Neuronal stem cell (in vitro differentiated cells): ENCODE measurements around the gene TAF4.

Source experiments
- DNase-seq: peaks from one replicate; pipeline ENCODE4 v3.0.0-alpha.2; 2013; ENCODE audit warnings: low spot score
- H2AFZ ChIP-seq: one replicate; pipeline ENCODE4 v1.6.1; 2013; ENCODE audit warnings: mild to moderate bottlenecking, low read length, inconsistent platforms
- H2AK5ac ChIP-seq: 2 replicates; pipeline ENCODE4 v1.6.1; 2013; ENCODE audit warnings: low read depth, mild to moderate bottlenecking, inconsistent platforms, low read length, moderate library complexity, mixed read lengths
- H2BK120ac ChIP-seq: 2 replicates; pipeline ENCODE4 v1.6.1; 2013; ENCODE audit warnings: low read depth, mild to moderate bottlenecking, inconsistent platforms, low read length, moderate library complexity, mixed read lengths
- H2BK12ac ChIP-seq: one replicate; pipeline ENCODE4 v1.6.1; 2013; ENCODE audit warnings: low read length, inconsistent platforms
- H2BK15ac ChIP-seq: 2 replicates; pipeline ENCODE4 v1.6.1; 2013; ENCODE audit warnings: mild to moderate bottlenecking, low read length, inconsistent platforms, mixed read lengths
- H2BK5ac ChIP-seq: one replicate; pipeline ENCODE4 v1.6.1; 2013; ENCODE audit warnings: inconsistent platforms, mild to moderate bottlenecking, low read length, moderate library complexity
- H3K14ac ChIP-seq: one replicate; pipeline ENCODE4 v1.6.1; 2013; ENCODE audit warnings: low read length, inconsistent platforms
- H3K18ac ChIP-seq: 2 replicates; pipeline ENCODE4 v1.6.1; 2013; ENCODE audit warnings: low read length, inconsistent platforms
- H3K23ac ChIP-seq: 2 replicates; pipeline ENCODE4 v1.6.1; 2013; ENCODE audit warnings: low read depth, mild to moderate bottlenecking, mixed read lengths, low read length, inconsistent platforms; ENCODE audit not compliant: poor library complexity
- H3K27ac ChIP-seq: replicated peaks from 3 replicates; pipeline ENCODE4 v1.5.1; 2013; ENCODE audit warnings: low read length, inconsistent platforms
- H3K27me3 ChIP-seq, 3 experiments: 2 replicates each; pipeline ENCODE4 v1.6.1; 2013; ENCODE audit warnings: low read length in 3 of 3, mild to moderate bottlenecking in 2 of 3, inconsistent platforms in 1 of 3, low read depth in 1 of 3, mixed read lengths in 1 of 3, moderate library complexity in 1 of 3; ENCODE audit not compliant: control insufficient read depth in 3 of 3, insufficient read depth in 3 of 3
- H3K36me3 ChIP-seq, 2 donors: replicated peaks in 1 of 2; 2 replicates each; pipeline ENCODE4 v1.6.1; 2013; ENCODE audit warnings: low read length in 2 of 2; ENCODE audit not compliant: control insufficient read depth in 2 of 2, insufficient read depth in 2 of 2
- H3K4ac ChIP-seq: 2 replicates; pipeline ENCODE4 v1.6.1; 2013; ENCODE audit warnings: inconsistent platforms, mild to moderate bottlenecking, low read length, moderate library complexity
- H3K4me1 ChIP-seq, 2 donors: 1 replicate in 1 of 2; 2 replicates in 1 of 2; pipeline ENCODE4 v1.6.1; 2013; ENCODE audit warnings: low read length in 2 of 2, low read depth in 1 of 2; ENCODE audit not compliant: control insufficient read depth in 2 of 2, insufficient read depth in 1 of 2
- H3K4me2 ChIP-seq: one replicate; pipeline ENCODE4 v1.6.1; 2013; ENCODE audit warnings: mild to moderate bottlenecking, low read length, inconsistent platforms; ENCODE audit not compliant: insufficient read depth, poor library complexity, severe bottlenecking
- H3K4me3 ChIP-seq, 2 donors: 2 replicates each; pipeline ENCODE4 v1.5.1; 2013; ENCODE audit warnings: low read length in 2 of 2, mild to moderate bottlenecking in 2 of 2, inconsistent platforms in 1 of 2, moderate library complexity in 1 of 2
- H3K79me1 ChIP-seq: one replicate; pipeline ENCODE4 v1.6.1; 2013; ENCODE audit warnings: low read depth, mild to moderate bottlenecking, inconsistent platforms, low read length, moderate library complexity
- H3K9ac ChIP-seq: one replicate; pipeline ENCODE4 v1.6.1; 2013; ENCODE audit warnings: mild to moderate bottlenecking, low read depth, low read length, inconsistent platforms; ENCODE audit not compliant: poor library complexity
- H3K9me3 ChIP-seq, 2 donors: replicated peaks in 1 of 2; 2 replicates each; pipeline versions ENCODE3 to v1.6.1; 2013; ENCODE audit warnings: low read length in 2 of 2, mild to moderate bottlenecking in 2 of 2, inconsistent platforms in 1 of 2, low read depth in 1 of 2, mixed read lengths in 1 of 2, moderate library complexity in 1 of 2; ENCODE audit not compliant: control insufficient read depth in 2 of 2, insufficient read depth in 1 of 2
- H4K8ac ChIP-seq: one replicate; pipeline ENCODE4 v1.6.1; 2013; ENCODE audit warnings: low read depth, mild to moderate bottlenecking, inconsistent platforms, low read length, moderate library complexity
- H4K91ac ChIP-seq: one replicate; pipeline ENCODE4 v1.6.1; 2013; ENCODE audit warnings: low read length, low read depth, mild to moderate bottlenecking, inconsistent platforms; ENCODE audit not compliant: poor library complexity
- WGBS, 2 donors: extraction: QIAGEN DNeasy Blood & Tissue Kit; methylation state at CpG; one replicate each; pipeline ENCODE4 v1.1.7; 2013; ENCODE audit warnings: missing lambda C conversion rate in 2 of 2, mixed read lengths in 1 of 2; ENCODE audit not compliant: insufficient read length in 2 of 2, insufficient replicate concordance in 1 of 2; ENCODE audit errors: extremely low coverage in 2 of 2; 5-methylcytosine and 5-hydroxymethylcytosine counted together

Gene TAF4

GRCh38 chr20:61963149-61963548 is 102.5 kb downstream of the TAF4 start:
- H3K18ac ChIP-seq = no peak overlapping the region
- H3K4me3 ChIP-seq = no peak overlapping the region
- no peak overlapping the region for H2AK5ac ChIP-seq
- H2BK12ac ChIP-seq = no peak overlapping the region
- no peak overlapping the region for H3K27ac ChIP-seq
- no peak overlapping the region for H4K91ac ChIP-seq
- no peaks in the 10 kb centered on the region for H3K79me1 ChIP-seq
- no peak overlapping the region for H3K14ac ChIP-seq
- no peaks in the 10 kb centered on the region for H3K9me3 ChIP-seq
- no peak overlapping the region for H2BK120ac ChIP-seq
- H3K4ac ChIP-seq = no peak overlapping the region
- no peak overlapping the region for H2BK5ac ChIP-seq
- no peak overlapping the region for H2BK15ac ChIP-seq
- H3K4me2 ChIP-seq = no peak overlapping the region
- no peak overlapping the region for H3K23ac ChIP-seq
- H3K27me3 ChIP-seq = peaks cover 0 to 6% (median 0%) of the 10 kb centered on the region in 3 experiments
- H3K4me1 ChIP-seq = peaks cover 0 to 2% of the 10 kb centered on the region in 2 donors
- no CpG with 5 or more reads among the region's 9 CpGs for WGBS, 2 donors
- H2AFZ ChIP-seq = no peak overlapping the region
- peak overlapping the region; percentile 19 for H4K8ac ChIP-seq
- H3K36me3 ChIP-seq = no peaks in the 10 kb centered on the region
- DNase-seq = no peak
- H3K9ac ChIP-seq = no peak overlapping the region

- H3K4me1 ChIP-seq = peaks cover 0 to 2% of the 10 kb centered on the region in 2 donors
- no peaks in the 10 kb centered on the region for H3K36me3 ChIP-seq
- H2BK5ac ChIP-seq = no peak overlapping the region
- H3K14ac ChIP-seq = no peak overlapping the region
- no peak overlapping the region for H3K23ac ChIP-seq
- H2BK15ac ChIP-seq = no peak overlapping the region
- H3K27me3 ChIP-seq = peaks cover 0 to 6% (median 0%) of the 10 kb centered on the region in 3 experiments
- H3K4me2 ChIP-seq = no peak overlapping the region
- no peak overlapping the region for H2BK12ac ChIP-seq
- no peak overlapping the region for H2AFZ ChIP-seq
- H4K8ac ChIP-seq = no peak overlapping the region
- no peak overlapping the region for H4K91ac ChIP-seq
- no peak overlapping the region for H2AK5ac ChIP-seq
- no CpG with 5 or more reads among the region's 12 CpGs for WGBS, 2 donors
- H2BK120ac ChIP-seq = no peak overlapping the region
- no peak overlapping the region for H3K9ac ChIP-seq
- no peak overlapping the region for H3K4ac ChIP-seq
- no peak for DNase-seq
- no peak overlapping the region for H3K18ac ChIP-seq
- H3K9me3 ChIP-seq = no peaks in the 10 kb centered on the region
- H3K27ac ChIP-seq = no peak overlapping the region
- H3K4me3 ChIP-seq = no peak overlapping the region
- H3K79me1 ChIP-seq = no peaks in the 10 kb centered on the region
Observed at GRCh38 chr20:61960836-61961235, 104.8 kb downstream of the TAF4 start.

GRCh38 chr20:61958773-61959700 is 106.6 kb downstream of the TAF4 start:
- no peak overlapping the region for H2BK5ac ChIP-seq
- H3K4me1 ChIP-seq = no peaks in the 10 kb centered on the region
- H4K8ac ChIP-seq = no peak overlapping the region
- H3K27me3 ChIP-seq = no peaks in the 10 kb centered on the region
- H2BK120ac ChIP-seq = no peak overlapping the region
- no peak overlapping the region for H3K27ac ChIP-seq
- H3K23ac ChIP-seq = no peak overlapping the region
- no peak overlapping the region for H2AFZ ChIP-seq
- H3K9me3 ChIP-seq = no peaks in the 10 kb centered on the region
- no peak overlapping the region for H2BK15ac ChIP-seq
- no peak overlapping the region for H2AK5ac ChIP-seq
- no peak overlapping the region for H3K4ac ChIP-seq
- DNase-seq = no peak
- H4K91ac ChIP-seq = no peak overlapping the region
- WGBS, 2 donors = no CpG with 5 or more reads among the region's 22 CpGs
- H3K4me2 ChIP-seq = no peak overlapping the region
- no peak overlapping the region for H2BK12ac ChIP-seq
- no peak overlapping the region for H3K4me3 ChIP-seq
- no peak overlapping the region for H3K14ac ChIP-seq
- H3K79me1 ChIP-seq = no peaks in the 10 kb centered on the region
- no peak overlapping the region for H3K18ac ChIP-seq
- no peak overlapping the region for H3K9ac ChIP-seq
- H3K36me3 ChIP-seq = no peaks in the 10 kb centered on the region

- no peak overlapping the region for H2AK5ac ChIP-seq
- no CpG with 5 or more reads among the region's 12 CpGs for WGBS, 2 donors
- no peak overlapping the region for H3K23ac ChIP-seq
- no peaks in the 10 kb centered on the region for H3K27me3 ChIP-seq
- H3K14ac ChIP-seq = no peak overlapping the region
- no peak overlapping the region for H3K9ac ChIP-seq
- no peak overlapping the region for H3K4me2 ChIP-seq
- no peak overlapping the region for H3K4ac ChIP-seq
- H3K18ac ChIP-seq = no peak overlapping the region
- no peak overlapping the region for H3K27ac ChIP-seq
- H2BK12ac ChIP-seq = no peak overlapping the region
- no peaks in the 10 kb centered on the region for H3K9me3 ChIP-seq
- no peak overlapping the region for H4K91ac ChIP-seq
- H3K4me3 ChIP-seq = no peak overlapping the region
- H2BK5ac ChIP-seq = no peak overlapping the region
- H4K8ac ChIP-seq = no peak overlapping the region
- DNase-seq = no peak
- H3K4me1 ChIP-seq = no peaks in the 10 kb centered on the region
- no peaks in the 10 kb centered on the region for H3K79me1 ChIP-seq
- H2BK120ac ChIP-seq = no peak overlapping the region
- no peaks in the 10 kb centered on the region for H3K36me3 ChIP-seq
- H2BK15ac ChIP-seq = no peak overlapping the region
- H2AFZ ChIP-seq = no peak overlapping the region
Observed at GRCh38 chr20:61957961-61958715, 107.5 kb downstream of the TAF4 start.
